Activated CD4-positive, CD25-positive, alpha-beta regulatory T cell treated with anti-CD3 and anti-CD28 coated beads, Interleukin-2, amount 50 U/mL, for 24 hours (primary cell): ENCODE measurements around the gene MAZ.

Experiments
- ATAC-seq, 2 donors: fragments of 150-1000 bp; cut with Tn5 transposase; one replicate each; pipeline ENCODE4 v1.10.0; 2021; ENCODE audit warnings: mild to moderate bottlenecking in 1 of 2, moderate library complexity in 1 of 2

The MAZ gene

DNA sequence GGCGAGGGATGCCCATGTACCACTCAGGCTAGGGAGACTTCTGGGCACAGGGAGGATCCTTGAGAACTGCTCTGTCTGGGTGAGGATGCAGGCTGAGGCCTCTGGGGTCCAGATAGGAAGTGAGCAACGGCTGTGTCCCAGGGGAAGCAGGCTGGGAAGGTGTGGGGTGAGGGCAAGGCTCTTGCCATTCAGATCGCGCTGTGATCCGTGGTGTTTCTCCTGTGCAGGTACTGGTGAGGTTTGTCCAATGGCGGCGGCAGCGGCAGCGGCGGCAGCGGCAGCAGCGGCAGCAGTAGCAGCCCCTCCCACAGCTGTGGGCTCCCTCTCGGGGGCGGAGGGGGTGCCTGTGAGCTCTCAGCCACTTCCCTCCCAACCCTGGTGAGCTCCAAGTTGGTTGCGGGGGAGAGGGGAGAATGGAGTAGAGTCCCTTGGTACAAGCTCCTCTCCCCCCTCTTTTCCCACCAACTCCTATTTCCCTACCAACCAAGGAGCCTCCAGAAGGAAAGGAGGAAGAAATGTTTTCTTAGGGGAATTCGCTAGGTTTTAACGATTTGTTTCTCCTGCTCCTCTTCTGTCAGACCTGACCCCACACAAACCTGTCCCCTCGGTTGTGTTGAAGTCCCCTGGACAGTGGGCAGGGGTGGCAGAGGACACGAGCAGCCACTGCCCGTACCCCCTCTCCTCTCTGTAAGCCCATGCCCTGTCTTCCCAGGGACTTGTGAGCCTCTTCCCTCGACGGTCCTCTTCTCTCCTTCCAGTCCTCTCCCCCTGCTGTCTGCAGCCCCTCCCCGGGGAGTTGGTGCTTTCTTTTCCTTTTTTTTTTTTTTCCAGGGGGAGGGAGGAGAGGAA is 3.7 kb downstream of the MAZ start:
- no peak for ATAC-seq

DNA sequence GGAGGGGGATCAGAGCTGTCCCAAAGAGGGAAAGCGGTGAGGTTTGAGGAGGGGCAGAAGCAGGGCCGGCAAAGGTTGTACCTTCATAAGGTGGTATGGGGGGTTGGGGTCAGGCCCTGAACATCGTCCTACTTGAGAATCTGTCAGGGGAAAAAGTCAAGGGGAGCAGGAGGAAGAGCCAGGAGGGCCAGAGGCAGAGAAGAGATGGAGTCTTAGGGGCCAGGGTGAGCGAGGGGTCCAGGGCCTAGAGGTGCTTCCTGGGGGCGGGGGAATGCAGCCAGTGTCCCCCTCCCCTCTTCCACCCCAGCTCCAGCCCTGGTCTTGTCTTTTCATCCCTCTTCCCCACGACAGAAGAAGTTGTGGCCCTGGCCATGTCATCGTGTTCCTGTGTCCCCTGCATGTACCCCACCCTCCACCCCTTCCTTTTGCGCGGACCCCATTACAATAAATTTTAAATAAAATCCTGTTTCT is 4.4 kb downstream of the MAZ start:
- ATAC-seq, result no peak

DNA sequence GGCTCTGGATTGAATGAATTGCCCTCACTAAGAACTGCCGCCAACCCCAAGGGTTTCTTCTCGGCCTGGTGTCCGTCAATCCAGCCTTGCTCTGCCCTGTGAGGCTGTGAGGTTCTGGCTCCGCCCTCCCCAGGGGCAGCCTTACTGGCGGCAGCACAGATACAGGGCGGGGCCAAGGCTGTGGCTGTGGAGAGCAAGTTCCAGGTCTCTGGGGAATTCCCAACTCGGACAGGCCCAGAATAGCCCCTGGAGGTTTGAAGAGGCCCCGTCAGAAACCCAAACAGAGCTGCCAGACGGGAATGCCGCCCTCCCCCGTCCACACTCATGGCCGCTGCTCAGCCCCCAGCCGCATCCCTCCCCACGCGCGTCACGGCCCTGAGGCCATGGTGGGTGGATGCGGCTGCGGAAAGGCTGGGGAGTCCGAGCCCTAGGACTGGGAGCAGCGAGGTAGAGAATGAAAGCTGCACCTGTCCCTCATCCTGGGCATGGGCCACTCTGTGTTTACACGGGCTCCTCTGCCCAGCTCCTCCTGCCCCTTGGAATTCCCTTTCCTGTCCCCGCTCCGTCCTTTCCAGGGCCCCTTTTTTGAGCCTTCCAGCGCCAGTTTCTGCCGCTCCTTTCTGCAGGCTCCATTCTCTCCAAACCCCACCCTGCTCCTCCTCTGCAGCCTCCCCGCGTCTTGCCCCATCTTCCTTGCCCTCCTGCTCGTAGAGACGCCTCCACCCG is 5.0 kb downstream of the MAZ start:
- ATAC-seq, result peak; percentile 30 to 41

- ATAC-seq, result no peak
Observed at GRCh38 chr16:29811896-29812665, 5.8 kb downstream of the MAZ start, which contains the start of gene PRRT2. Gene PRRT2, plus strand, starts transcription at chr16:29812193. Its CDS starts 862 bp downstream, at chr16:29813055.

DNA sequence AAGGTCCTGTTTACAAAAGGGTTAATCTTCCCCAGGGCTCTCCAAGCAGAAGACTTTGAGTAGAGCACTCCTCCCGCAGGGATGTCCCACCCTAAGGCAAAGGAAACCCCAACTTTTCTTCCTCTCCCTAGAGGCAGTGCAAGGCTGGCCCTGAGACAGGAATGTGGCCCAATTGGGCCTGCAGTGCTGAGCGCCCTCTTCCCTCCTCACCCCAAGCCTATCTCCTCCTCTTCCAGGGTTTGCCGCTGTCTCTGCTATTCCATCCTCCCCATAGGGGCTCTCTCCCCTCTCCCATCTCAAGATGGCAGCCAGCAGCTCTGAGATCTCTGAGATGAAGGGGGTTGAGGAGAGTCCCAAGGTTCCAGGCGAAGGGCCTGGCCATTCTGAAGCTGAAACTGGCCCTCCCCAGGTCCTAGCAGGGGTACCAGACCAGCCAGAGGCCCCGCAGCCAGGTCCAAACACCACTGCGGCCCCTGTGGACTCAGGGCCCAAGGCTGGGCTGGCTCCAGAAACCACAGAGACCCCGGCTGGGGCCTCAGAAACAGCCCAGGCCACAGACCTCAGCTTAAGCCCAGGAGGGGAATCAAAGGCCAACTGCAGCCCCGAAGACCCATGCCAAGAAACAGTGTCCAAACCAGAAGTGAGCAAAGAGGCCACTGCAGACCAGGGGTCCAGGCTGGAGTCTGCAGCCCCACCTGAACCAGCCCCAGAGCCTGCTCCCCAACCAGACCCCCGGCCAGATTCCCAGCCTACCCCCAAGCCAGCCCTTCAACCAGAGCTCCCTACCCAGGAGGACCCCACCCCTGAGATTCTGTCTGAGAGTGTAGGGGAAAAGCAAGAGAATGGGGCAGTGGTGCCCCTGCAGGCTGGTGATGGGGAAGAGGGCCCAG is 6.7 kb downstream of the MAZ start:
- no peak for ATAC-seq

- no peak for ATAC-seq
Observed at GRCh38 chr16:29813644-29814562, 7.6 kb downstream of the MAZ start.

- ATAC-seq, result no peak
Observed at GRCh38 chr16:29814592-29814991, 8.3 kb downstream of the MAZ start.

DNA sequence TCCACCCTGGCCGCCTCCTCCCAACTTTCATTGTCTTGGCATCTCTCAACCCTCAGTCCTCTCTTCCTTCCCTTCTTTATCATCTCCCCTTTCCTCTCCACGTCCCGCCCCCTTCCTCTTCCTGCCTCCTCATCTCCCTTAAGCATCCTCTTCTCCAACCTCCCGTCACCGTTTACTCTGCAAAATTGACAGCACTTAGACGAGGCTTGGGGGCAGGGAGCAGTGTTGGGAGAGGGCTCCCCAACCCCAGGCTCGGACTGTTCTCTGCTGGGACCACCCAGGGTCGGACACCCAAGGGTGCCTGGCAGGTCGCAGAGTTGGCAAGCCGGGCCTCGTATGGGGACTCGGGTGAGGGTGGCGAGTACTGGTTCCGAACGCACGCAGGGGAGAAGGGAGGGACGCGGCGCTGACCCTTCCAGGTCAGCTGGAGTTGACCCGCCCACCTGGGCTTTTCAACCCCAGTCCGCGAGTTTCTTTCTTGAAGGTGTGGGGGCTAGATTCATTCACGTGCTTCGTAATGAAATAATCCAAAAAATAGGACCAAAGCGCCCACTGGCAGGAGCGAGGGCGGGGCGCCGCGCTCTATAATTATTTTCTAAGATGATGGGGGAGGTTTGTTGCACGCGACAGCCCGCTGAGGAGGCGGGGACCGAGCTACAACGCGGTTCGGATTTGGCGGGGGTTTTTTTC is 8.8 kb downstream of the MAZ start:
- ATAC-seq, result peak in 1 of 2 donors; percentile 1

- ATAC-seq, result peak; percentile 76 to 79
Observed at GRCh38 chr16:29815793-29816693, 9.7 kb downstream of the MAZ start, which contains the start of gene PAGR1. Gene PAGR1, plus strand, starts transcription at chr16:29816152. Its CDS starts 374 bp downstream, at chr16:29816526.

GRCh38 chr16:29816694-29817441 is 10.5 kb downstream of the MAZ start:
- peak; percentile 14 to 18 for ATAC-seq

- ATAC-seq, result no peak
Observed at GRCh38 chr16:29818082-29818481, 11.8 kb downstream of the MAZ start.

DNA sequence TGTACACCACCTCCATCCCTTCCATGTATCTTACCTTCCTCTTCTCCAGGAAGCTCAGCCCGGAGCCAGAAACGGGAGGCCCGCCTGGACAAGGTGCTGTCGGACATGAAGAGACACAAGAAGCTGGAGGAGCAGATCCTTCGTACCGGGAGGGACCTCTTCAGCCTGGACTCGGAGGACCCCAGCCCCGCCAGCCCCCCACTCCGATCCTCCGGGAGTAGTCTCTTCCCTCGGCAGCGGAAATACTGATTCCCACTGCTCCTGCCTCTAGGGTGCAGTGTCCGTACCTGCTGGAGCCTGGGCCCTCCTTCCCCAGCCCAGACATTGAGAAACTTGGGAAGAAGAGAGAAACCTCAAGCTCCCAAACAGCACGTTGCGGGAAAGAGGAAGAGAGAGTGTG is 13.2 kb downstream of the MAZ start:
- no peak for ATAC-seq

GRCh38 chr16:29820271-29820701 is 14.0 kb downstream of the MAZ start, which contains the start of gene MVP:
Gene MVP, plus strand, starts transcription at chr16:29820462. Its CDS starts 10,088 bp downstream, at chr16:29830550.
- no peak for ATAC-seq

DNA sequence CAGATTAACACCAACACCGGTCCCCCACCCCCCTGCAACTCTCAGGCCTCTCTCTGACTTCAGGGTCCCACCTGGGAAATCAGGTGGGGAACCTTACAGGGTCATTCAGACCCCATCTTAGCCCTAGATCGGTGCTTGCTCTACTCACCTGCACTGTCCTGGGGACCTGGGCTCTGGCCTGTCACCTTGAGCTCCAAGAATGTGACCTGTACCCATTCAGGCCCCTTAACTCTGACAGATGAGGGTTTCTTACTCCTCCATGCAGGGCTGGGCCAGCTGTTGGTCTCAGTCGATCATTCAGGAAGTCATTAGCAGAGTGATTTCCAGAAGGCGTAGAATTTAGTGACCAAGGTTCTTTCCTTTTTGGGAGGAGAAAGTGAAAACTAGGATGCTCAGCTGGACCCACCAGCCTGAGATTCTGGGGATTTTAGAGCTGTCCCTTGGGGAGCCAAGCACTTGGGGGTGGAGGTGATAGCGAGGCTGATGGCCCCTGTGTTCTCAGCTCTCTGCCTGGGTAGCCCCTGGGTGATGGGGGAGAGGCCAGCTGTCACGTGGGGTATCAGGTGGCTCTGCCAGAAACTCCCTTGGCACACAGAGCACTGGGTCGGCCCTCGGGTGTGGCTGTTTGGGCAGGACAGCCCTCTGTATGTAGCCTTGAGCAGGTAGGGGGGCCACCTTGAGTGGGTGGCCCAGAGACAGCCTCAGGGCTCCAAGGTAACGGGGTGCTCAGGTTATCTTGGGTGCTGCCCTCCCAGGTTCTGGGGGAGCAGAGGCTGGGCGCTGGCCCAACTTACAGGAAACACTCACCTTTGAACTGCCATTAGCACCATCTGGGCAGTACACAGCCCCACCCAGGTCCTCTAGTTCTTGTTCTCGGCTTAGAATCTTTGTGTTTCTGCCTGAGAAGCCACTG is 14.7 kb downstream of the MAZ start:
- peak; percentile 18 to 34 for ATAC-seq

- no peak for ATAC-seq
Observed at GRCh38 chr16:29821643-29822115, 15.3 kb downstream of the MAZ start.

DNA sequence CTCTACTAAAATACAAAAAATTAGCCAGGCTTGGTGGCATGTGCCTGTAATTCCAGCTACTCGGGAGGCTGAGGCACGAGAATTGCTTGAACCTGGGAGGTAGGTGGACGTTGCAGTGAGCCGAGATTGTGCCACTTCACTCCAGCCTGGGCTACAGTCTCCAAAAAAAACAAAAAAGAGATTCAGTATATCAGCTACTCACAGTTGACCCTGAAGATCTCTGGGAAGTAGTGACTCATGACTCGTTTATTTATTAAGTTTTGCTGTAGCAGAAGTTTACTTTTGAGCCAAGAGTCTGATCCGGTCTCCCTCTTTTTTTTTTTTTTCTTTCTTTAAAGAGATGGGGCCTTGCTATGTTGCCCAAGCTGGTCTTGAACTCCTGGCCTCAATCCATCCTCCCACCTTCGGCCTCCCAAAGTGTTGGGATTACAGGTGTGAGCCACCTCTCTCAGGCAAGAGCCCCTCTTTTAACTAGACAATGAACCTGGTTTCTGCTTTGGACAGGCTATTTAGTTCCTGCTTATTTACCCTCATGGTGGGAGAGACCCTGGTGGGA is 18.3 kb downstream of the MAZ start:
- no peak for ATAC-seq
